NK-92 (cell line): ENCODE results near the gene PPP1R9A.

Experiments used
- DNase-seq: peaks from one replicate; lab custom pipeline; 2025; ENCODE audit not compliant: unreplicated experiment; lab: John Stamatoyannopoulos, UW

Gene PPP1R9A

GRCh38 chr7:94908323-94909178 is 1.2 kb downstream of the PPP1R9A start:
- no peak for DNase-seq

- no peak for DNase-seq
Measured at GRCh38 chr7:94909179-94909466, 1.7 kb downstream of the PPP1R9A start.

DNA sequence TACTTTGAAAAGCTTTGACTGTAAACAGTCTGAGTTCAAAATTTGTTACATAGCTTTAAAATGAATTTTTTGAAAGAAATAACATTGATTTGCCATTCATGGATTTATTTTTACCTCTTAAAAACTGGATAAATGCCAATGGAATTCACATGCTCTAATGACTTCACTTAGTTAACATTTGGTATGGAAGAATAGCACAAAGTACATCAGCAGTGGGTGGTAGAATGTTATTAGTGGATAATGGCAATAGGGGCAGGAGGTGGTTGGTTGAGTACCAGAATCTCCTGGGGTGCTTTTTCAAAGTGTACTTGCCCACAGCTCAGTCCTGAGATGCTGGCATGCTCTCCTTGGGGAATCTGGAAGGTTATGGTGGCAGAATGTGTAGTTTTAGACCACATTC is 4.7 kb downstream of the PPP1R9A start:
- no peak for DNase-seq

DNA sequence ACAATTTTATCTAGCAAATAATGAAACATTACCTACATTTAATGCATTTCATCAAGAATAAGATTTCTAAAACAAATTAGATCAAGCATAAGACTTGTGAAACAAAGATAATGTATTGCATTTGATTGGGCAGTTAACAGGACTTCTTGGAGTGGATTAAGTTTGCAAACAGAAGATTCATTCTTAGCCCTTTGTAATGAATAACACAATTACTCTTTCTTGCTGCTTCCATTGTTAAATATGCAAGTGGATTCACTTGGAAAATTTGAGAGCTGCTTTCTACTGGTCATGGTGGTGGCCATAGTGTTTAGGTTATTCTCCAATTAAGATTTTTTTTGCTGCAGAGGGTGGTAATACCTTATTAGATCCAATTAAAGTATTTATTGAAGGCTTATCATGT is 6.0 kb downstream of the PPP1R9A start:
- DNase-seq = no peak

DNA sequence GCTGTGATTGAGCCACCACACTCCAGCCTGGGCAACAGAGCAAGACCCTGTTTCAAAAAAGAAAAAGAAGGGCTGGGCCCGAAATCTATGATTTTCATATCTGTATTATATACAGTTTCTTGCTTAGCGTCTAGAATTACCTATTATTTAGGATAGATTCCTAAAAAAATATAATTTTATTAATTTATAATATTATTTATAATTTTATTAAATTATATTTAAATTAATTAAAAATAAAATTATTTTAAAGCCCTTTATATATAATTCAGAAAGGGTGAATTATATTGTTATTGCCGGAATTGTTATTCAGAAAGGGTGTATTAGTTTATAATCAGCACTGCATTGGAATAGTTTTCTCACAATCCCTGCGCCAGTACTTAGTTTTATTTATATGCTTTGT is 14.5 kb downstream of the PPP1R9A start:
- DNase-seq = no peak

- DNase-seq = no peak
Measured at GRCh38 chr7:94922457-94922856, 15.1 kb downstream of the PPP1R9A start.

GRCh38 chr7:94923412-94923811 is 16.0 kb downstream of the PPP1R9A start:
- DNase-seq = no peak

DNA sequence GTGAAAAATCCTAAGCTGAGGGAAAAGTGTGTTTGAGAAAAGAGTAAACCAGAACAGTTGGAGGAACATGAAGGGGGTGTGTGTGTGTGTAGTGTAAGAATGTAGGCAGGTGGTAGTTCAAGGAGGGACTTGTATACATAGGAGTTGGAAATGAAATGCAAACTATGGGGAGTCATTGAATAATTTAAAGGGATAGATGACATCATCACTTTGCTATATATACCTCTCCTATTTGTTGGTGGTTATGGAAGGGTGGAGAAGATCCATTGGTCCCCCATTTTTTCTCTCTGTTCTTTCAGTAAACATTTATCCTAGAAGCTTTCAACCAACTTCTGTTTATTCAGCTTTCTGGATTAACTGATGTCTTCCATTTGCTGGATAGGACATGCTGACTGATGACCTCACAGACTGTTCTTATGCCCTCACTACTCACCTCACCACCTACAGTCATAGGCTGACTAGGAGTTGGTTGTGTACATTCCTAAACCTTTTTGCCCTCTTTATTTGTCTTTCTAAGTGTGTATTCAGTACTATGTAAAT is 20.8 kb downstream of the PPP1R9A start:
- DNase-seq = no peak

DNA sequence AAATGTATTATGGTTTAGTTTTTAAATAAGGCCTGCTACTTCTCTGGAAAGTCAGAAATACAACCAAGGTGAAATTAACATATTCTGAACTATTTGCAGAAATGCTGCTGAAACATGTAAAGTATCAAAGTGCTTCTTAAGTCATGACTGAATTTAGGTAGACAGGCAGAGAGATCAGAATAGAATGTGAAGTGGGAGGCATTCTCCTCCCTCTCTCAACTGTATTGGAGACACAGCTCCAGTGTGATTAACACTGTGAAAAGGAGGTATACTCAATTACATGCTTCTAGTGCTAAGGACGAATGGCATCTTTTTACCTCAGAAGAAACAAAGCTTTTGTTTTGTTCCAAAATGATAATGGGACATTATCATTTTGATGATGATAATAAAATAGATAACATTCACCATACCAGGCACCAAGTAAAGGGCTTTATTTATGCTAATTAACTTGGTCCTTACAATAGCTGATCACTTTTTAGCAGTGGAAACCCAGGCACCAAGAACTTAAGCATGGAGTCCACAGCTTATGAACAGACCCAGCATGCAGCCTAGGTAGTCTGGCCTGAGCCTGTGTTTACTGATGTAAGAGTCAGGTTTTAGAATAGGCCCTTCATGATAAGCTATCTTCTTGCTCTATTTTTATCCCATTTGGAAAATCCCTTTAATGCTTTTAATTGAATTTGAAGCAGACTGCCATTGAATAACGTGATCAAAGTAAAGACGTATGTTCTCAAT is 26.0 kb downstream of the PPP1R9A start:
- no peak for DNase-seq

- DNase-seq = no peak
Measured at GRCh38 chr7:94939395-94939794, 32.0 kb downstream of the PPP1R9A start.

DNA sequence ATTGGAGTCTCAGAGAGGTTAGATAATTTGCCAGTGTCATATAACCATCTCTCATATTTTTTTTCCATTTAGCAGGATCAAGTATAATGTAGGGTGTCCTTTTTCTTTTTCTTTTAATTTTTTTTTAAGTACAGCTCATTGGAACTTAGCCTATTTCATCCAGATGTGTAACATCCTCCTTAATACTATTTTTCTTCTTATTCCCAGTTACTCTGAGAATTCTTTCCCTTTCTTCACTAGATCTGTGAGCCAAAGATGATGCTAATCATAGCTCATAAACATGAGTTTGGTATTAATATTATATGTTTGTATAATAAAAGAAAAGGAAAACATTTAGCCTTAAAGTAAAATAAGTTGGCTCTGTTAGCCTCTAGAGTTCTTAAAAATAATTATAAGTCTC is 32.8 kb downstream of the PPP1R9A start:
- no peak for DNase-seq

- DNase-seq = no peak
Measured at GRCh38 chr7:94941844-94942632, 34.6 kb downstream of the PPP1R9A start.

GRCh38 chr7:94943134-94943533 is 35.7 kb downstream of the PPP1R9A start:
- no peak for DNase-seq

GRCh38 chr7:94949532-94949931 is 42.1 kb downstream of the PPP1R9A start:
- no peak for DNase-seq

DNA sequence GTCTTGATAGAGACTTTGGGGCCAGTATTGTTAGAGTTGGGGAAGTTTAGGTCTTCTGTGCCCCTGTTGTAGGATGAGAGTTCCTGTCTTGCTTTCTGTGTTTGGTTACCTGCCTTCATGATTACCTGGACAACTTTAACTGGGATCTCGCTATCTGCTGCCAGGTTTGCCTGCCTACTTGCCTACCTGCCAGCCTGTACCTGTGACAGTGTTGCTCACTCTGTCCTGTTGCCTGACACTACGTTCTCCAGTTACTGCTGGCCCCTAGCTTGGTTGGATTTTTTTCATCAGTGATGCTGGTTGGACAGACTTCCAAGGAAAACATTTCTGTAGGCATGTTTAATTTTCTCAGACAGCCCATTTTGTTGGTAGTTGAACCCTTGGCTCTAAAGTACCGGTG is 48.4 kb downstream of the PPP1R9A start:
- no peak for DNase-seq

DNA sequence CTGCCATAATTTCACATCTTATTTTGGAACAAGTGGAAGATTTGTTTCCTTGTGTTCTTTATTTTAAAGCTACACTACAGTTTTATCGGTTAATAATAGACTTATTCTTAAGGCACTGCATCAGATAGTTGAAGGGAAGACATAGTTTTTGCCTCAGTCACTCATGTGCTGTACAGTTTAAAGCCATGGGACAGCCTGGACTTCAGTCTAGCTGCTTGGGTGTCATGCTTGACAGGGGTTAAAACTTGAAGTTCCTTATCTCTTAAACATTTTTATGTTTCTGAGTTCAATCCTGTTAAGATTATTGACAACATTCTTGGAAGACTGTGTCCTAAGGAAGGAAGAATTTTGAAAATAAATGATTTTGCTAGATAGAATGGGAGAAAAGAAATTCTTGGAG is 49.7 kb downstream of the PPP1R9A start:
- DNase-seq = no peak

DNA sequence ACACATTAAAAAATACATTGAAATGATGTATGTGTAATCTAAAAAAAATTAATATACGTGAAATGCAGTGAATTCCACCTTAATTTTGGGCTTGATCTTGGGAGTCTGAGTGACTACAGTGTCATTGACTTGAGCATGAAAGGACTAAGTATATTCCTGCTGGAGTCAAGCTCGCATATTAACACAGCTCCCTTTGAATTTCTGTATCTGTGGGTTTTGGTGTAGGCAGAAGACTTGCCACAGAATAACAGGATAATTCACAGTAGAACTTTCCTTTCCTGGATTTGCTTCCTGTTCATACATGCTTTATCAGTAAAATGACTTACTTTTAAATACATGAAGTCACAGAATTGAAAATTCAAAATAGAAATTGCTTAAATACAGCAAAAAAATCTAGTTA is 55.3 kb downstream of the PPP1R9A start:
- no peak for DNase-seq

DNA sequence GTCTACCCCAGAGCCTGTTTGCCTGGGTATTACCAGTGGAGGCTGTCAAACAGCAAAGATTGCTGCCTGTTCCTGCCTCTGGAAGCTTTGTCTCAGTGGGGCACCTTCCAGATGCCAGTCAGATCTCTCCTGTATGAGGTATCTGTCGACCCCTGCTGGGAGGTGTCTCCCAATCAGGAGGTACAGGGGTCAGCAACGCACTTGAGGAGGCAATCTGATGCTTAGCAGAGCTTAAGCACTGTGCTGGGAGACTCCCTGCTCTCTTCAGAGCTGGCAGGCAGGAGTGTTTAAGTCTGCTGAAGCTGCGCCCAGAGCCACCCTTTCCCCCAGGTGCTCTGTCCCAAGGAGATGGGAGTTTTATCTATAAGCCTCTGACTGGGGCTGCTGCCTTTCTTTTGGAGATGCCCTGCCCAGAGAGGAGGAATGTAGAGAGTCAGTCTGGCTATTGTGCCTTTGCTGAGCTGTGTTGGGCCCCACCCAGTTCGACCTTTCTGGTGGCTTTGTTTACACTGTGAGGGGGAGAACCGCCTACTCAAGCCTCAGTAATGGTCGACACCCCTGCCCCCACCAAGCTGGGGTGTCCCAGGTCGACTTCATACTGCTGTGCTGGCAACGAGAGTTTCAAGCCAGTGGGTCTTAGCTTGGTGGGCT is 62.2 kb downstream of the PPP1R9A start:
- DNase-seq = no peak

- no peak for DNase-seq
Measured at GRCh38 chr7:94970085-94970576, 62.7 kb downstream of the PPP1R9A start.

DNA sequence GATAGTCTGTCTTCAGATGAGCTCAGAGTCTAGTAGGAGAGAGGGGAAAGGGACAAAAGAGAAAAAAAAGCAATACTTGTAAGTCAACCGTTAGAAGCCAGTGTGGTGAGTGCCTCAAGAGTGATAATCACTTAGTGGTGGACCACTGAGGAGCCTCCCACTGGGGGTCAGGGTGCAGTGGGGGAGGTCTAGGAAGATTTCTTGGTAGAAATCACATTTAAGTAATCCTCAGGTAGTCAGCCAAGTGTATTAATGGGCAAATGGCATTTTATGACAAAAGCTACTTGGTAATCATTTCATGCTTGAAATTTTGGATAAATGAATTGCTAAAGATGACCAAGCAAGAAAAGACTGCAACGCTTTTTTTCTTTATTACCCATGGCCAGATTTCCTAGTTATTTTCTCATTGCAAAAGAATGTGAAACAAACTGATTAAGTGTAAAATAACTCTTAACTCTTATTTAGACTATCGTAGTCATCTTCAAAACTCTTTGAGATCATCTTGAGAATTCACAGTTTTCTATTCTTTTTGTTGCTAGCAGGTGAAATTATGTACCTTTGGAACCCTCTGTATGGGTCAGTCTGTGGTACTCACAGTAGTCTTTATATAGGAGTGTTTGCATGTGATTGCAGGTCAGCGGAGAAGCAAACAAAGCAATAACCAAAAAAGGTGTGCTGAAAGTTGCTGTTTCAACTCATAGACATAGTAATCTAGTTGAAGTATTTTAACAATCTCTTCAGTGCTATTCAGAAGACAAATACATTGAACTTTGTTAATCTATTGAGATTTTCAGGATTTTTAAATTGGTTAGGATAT is 63.9 kb downstream of the PPP1R9A start:
- DNase-seq = no peak
